Lower leg skin (tissue), 4 donors: Measurements from ENCODE around the gene CAV2. TPM values are rescaled to one million over a fixed set of nuclear protein-coding genes. Genes with fewer than 3 reads are reported as not detected.

ENCODE experiments used
- DNase-seq, 2 donors: peaks; one replicate each; pipeline ENCODE4 v3.0.0-alpha.2; 2019; ENCODE audit warnings: low spot score in 2 of 2
- H3K4me3 ChIP-seq: fragments of 200-600 bp; sonication (generic); 2 replicates; pipeline ENCODE4 v1.5.1; 2017; ENCODE audit warnings: mild to moderate bottlenecking, low read depth; ENCODE audit not compliant: poor library complexity, severe bottlenecking
- POLR2A ChIP-seq, 2 donors: fragments of 450-650 bp; IDR thresholded peaks; one replicate each; pipeline ENCODE4 v1.6.1; 2016 to 2017; ENCODE audit warnings: antibody characterized with exemption in 2 of 2, mild to moderate bottlenecking in 1 of 2, moderate library complexity in 1 of 2
- WGBS, 2 donors: methylation state at CpG; one replicate each; pipeline ENCODE4 v1.1.5; 2018; 5-methylcytosine and 5-hydroxymethylcytosine counted together
- intact Hi-C: fragments of 100-400 bp; cut with DNase I; formaldehyde crosslinking; loops from one replicate; pipeline ENCODE4 v1.15.0; 2023; ENCODE audit warnings: low total_unique reads
- total RNA-seq, 4 donors: library from RNA; depleted of rRNA; stranded (reverse); fragments of >200 nt; gene quantifications; one replicate each; pipeline ENCODE4 v1.1.0, GENCODE V29; 2016
- TF ChIP-seq, protein P1 (sequence below), 3 donors: fragments of 450-650 bp; IDR thresholded peaks; one replicate each; pipeline ENCODE4 v1.5.1; 2016; ENCODE audit warnings: antibody characterized with exemption in 3 of 3, mild to moderate bottlenecking in 3 of 3, moderate library complexity in 2 of 3

Gene CAV2
- total RNA-seq, 4 donors from 2014 or later = 47.3 to 72.1 (median 67.7) TPM

- H3K4me3 ChIP-seq = no peak overlapping the region
- no peak for DNase-seq
- TF ChIP-seq, protein P1, sequence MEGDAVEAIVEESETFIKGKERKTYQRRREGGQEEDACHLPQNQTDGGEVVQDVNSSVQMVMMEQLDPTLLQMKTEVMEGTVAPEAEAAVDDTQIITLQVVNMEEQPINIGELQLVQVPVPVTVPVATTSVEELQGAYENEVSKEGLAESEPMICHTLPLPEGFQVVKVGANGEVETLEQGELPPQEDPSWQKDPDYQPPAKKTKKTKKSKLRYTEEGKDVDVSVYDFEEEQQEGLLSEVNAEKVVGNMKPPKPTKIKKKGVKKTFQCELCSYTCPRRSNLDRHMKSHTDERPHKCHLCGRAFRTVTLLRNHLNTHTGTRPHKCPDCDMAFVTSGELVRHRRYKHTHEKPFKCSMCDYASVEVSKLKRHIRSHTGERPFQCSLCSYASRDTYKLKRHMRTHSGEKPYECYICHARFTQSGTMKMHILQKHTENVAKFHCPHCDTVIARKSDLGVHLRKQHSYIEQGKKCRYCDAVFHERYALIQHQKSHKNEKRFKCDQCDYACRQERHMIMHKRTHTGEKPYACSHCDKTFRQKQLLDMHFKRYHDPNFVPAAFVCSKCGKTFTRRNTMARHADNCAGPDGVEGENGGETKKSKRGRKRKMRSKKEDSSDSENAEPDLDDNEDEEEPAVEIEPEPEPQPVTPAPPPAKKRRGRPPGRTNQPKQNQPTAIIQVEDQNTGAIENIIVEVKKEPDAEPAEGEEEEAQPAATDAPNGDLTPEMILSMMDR (IDR thresholded peaks at IDR 0.05) = no peak
- no peak for TF ChIP-seq POLR2A (IDR thresholded peaks at IDR 0.05)
- intact Hi-C loops = no loop called here
Observed at GRCh38 chr7:116549370-116549769, 49.8 kb downstream of the CAV2 start.

GRCh38 chr7:116551692-116552091 lies 52.2 kb downstream of the CAV2 start:
- intact Hi-C loops = no loop called here
- no peak for DNase-seq
- 85 to 90% methylated on average over 5 of the region's 5 CpGs for WGBS, 2 donors
- H3K4me3 ChIP-seq = no peak overlapping the region
- no peak for TF ChIP-seq POLR2A (IDR thresholded peaks at IDR 0.05)
- TF ChIP-seq, protein P1 (IDR thresholded peaks at IDR 0.05) = no peak

- WGBS, 2 donors = 26 to 30% methylated on average over 1 of the region's 1 CpG
- H3K4me3 ChIP-seq = no peak overlapping the region
- TF ChIP-seq POLR2A (IDR thresholded peaks at IDR 0.05) = no peak
- TF ChIP-seq, protein P1 (IDR thresholded peaks at IDR 0.05) = no peak
- intact Hi-C loops = no loop called here
- no peak for DNase-seq
Observed at GRCh38 chr7:116552602-116553001, 53.1 kb downstream of the CAV2 start.

- H3K4me3 ChIP-seq = no peak overlapping the region
- 46 to 56% methylated on average over 3 of the region's 3 CpGs for WGBS, 2 donors
- TF ChIP-seq POLR2A (IDR thresholded peaks at IDR 0.05) = no peak
- TF ChIP-seq, protein P1 (IDR thresholded peaks at IDR 0.05) = no peak
- no peak for DNase-seq
- intact Hi-C loops = no loop called here
Observed at GRCh38 chr7:116553168-116553964, 53.8 kb downstream of the CAV2 start.

- no peak for DNase-seq
- intact Hi-C loops = no loop called here
- H3K4me3 ChIP-seq = no peak overlapping the region
- TF ChIP-seq, protein P1 (IDR thresholded peaks at IDR 0.05) = no peak
- no peak for TF ChIP-seq POLR2A (IDR thresholded peaks at IDR 0.05)
Observed at GRCh38 chr7:116554436-116554835, 54.9 kb downstream of the CAV2 start.

- WGBS, 2 donors = 78 to 79% methylated on average over 4 of the region's 4 CpGs
- TF ChIP-seq, protein P1 (IDR thresholded peaks at IDR 0.05) = no peak
- no peak for TF ChIP-seq POLR2A (IDR thresholded peaks at IDR 0.05)
- intact Hi-C loops = no loop called here
- no peak overlapping the region for H3K4me3 ChIP-seq
- DNase-seq = no peak
Observed at GRCh38 chr7:116554911-116555310, 55.4 kb downstream of the CAV2 start.
